DOHH2 (cell line): ENCODE results near the gene WDR33.
A peak's percentile ranks its signal among the peaks of the same experiment; 100 is the strongest.

Experiments used
- H3F3A ChIP-seq: fragments of 200-600 bp; sonication (generic), shearing (Covaris generic); 2 replicates; pipeline ENCODE4 v1.6.0; 2016; ENCODE audit warnings: antibody characterized with exemption, mild to moderate bottlenecking; ENCODE audit not compliant: control insufficient read depth, insufficient read depth
- H3K27ac ChIP-seq: fragments of 200-600 bp; sonication (generic); 2 replicates; pipeline ENCODE4 v1.5.1; 2014; ENCODE audit warnings: low read depth, mild to moderate bottlenecking, low read length, moderate library complexity
- H3K27me3 ChIP-seq: fragments of 200-600 bp; sonication (generic); 2 replicates; pipeline ENCODE4 v1.6.1; 2014; ENCODE audit warnings: mild to moderate bottlenecking, low read length, mixed read lengths; ENCODE audit not compliant: control insufficient read depth
- H3K36me3 ChIP-seq: fragments of 200-600 bp; sonication (generic); 2 replicates; pipeline ENCODE4 v1.6.1; 2014; ENCODE audit warnings: mild to moderate bottlenecking, low read length, moderate library complexity, mixed read lengths; ENCODE audit not compliant: control insufficient read depth
- H3K4me1 ChIP-seq: fragments of 200-600 bp; sonication (generic); 2 replicates; pipeline ENCODE4 v1.6.1; 2014; ENCODE audit warnings: mild to moderate bottlenecking, low read length, mixed read lengths; ENCODE audit not compliant: control insufficient read depth
- H3K4me2 ChIP-seq: fragments of 200-600 bp; sonication (generic); 2 replicates; pipeline ENCODE4 v1.6.0; 2014; ENCODE audit warnings: mild to moderate bottlenecking, low read length, moderate library complexity
- H3K4me3 ChIP-seq: fragments of 200-600 bp; sonication (generic); 2 replicates; pipeline ENCODE4 v1.5.1; 2014; ENCODE audit warnings: mild to moderate bottlenecking, low read length, mixed read lengths
- H3K79me2 ChIP-seq: fragments of 200-600 bp; sonication (generic); 2 replicates; pipeline ENCODE4 v1.6.1; 2014; ENCODE audit warnings: mild to moderate bottlenecking, low read length, mixed read lengths; ENCODE audit not compliant: control insufficient read depth
- H3K9me2 ChIP-seq: fragments of 200-600 bp; sonication (generic); replicated peaks from 2 replicates; pipeline ENCODE4 v1.6.1; 2014; ENCODE audit warnings: mild to moderate bottlenecking, low read length, mixed read lengths; ENCODE audit not compliant: control insufficient read depth
- H3K9me3 ChIP-seq: fragments of 200-600 bp; sonication (generic); 2 replicates; pipeline ENCODE4 v1.6.1; 2014; ENCODE audit warnings: antibody characterized with exemption, low read length, mixed read lengths; ENCODE audit not compliant: control insufficient read depth, insufficient read depth
- H4K20me1 ChIP-seq: fragments of 200-600 bp; sonication (generic); 2 replicates; pipeline ENCODE4 v1.6.0; 2014; ENCODE audit warnings: low read depth, mild to moderate bottlenecking, antibody characterized with exemption, low read length, moderate library complexity; ENCODE audit not compliant: control insufficient read depth, insufficient read depth
- EZH2phosphoT487 ChIP-seq: fragments of 200-600 bp; sonication (generic); IDR thresholded peaks from 2 replicates; pipeline ENCODE4 v1.6.1; 2017; ENCODE audit warnings: borderline replicate concordance, mild to moderate bottlenecking, antibody characterized with exemption, low read length, moderate library complexity, mixed read lengths
- TF ChIP-seq, protein P1 (sequence below): fragments of 200-600 bp; sonication (generic); IDR thresholded peaks from one replicate; pipeline ENCODE4 v1.5.1; 2014; ENCODE audit warnings: antibody characterized with exemption, mild to moderate bottlenecking, low read depth, low read length; ENCODE audit not compliant: poor library complexity, severe bottlenecking

WDR33 gene

DNA sequence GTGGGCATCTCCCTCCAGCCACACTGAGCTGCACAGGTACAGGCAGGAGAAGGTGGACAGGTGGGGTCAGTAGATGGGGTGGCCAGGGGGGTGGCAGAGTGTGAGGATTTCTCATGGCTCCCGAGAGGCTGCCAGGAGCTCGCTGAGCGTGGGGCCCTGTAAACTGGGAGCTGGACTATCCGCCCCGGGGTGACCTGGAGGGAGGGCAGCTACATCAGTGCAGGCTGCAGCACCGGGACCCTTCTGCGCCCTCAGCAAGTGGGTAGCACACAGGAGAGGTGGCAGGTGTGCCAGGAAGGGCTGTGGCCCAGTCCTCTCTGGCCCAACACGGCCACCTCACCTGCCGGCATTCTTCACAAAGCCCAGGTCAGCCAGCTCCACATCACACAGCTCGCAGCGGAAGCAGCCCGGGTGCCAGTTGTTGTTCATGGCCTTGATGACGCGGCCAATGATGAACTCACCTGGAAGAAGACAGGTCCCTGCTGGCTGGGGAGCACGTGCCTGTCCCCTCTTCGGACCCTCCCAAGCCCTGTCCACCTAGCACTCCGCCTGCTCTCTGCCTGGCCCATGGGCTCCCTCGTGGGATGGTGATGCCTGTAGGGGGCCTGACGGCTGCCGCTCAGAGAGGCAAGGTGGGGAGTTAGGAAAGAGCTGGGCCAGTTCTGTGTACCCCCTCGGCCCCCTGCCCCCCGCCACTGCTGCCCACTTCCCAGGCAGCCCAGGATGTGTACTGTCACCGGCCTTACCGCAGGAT is 156.7 kb downstream of the WDR33 start:
- Histone ChIP-seq H3K4me1 (peaks cover 27% of the 10 kb centered on the region), H3K79me2 (no peaks in the 10 kb centered on the region), H3F3A (no peaks in the 10 kb centered on the region; the same call in 1 of the 2 replicates), H3K9me3 (no peaks in the 10 kb centered on the region), H3K9me2 (no peaks in the 10 kb centered on the region), H3K36me3 (no peaks in the 10 kb centered on the region), H4K20me1 (no peaks in the 10 kb centered on the region), H3K27me3 (no peaks in the 10 kb centered on the region), H3K4me3 (no peak overlapping the region), H3K27ac (no peak overlapping the region), H3K4me2 (no peak overlapping the region)
- TF ChIP-seq EZH2phosphoT487: no peak
- TF ChIP-seq, protein P1, sequence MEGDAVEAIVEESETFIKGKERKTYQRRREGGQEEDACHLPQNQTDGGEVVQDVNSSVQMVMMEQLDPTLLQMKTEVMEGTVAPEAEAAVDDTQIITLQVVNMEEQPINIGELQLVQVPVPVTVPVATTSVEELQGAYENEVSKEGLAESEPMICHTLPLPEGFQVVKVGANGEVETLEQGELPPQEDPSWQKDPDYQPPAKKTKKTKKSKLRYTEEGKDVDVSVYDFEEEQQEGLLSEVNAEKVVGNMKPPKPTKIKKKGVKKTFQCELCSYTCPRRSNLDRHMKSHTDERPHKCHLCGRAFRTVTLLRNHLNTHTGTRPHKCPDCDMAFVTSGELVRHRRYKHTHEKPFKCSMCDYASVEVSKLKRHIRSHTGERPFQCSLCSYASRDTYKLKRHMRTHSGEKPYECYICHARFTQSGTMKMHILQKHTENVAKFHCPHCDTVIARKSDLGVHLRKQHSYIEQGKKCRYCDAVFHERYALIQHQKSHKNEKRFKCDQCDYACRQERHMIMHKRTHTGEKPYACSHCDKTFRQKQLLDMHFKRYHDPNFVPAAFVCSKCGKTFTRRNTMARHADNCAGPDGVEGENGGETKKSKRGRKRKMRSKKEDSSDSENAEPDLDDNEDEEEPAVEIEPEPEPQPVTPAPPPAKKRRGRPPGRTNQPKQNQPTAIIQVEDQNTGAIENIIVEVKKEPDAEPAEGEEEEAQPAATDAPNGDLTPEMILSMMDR: no peak

DNA sequence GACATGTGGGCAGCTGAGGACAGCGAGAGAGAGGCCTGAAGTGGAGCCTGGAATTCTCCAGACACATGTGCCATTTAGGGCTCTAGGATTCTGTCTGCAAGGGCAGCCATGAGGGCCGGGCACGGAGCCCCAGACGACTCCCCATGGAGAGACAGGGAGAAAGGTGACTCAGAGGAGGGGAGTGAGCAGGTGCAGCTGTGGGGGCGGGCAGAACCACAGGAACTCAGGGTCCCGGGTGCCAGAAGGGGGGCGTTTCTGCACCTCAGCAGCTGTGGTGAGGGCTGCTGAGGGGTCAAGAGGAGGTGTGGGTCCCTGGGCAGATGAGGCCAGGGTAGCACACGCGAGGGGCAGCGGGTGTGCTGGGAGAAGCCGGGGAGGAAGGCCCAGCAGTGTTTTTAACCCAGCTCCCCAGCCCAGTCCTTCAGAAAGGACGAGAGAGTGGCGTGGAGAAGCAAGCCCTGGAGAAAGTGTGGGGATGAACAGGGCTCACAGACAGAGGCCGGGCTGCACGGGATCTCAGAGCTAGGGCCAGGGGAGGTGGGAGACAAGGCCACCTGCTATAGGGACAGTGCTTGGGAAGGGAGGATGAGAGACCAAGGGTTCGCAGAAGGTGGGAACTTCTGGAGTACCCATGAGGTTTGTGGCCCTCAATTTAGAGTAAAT is 157.4 kb downstream of the WDR33 start:
- no peak for TF ChIP-seq EZH2phosphoT487
- TF ChIP-seq, protein P1: no peak
- no peak overlapping the region for H3K4me3 ChIP-seq
- no peaks in the 10 kb centered on the region for H3K79me2 ChIP-seq
- H3K9me3 ChIP-seq: no peaks in the 10 kb centered on the region
- no peak overlapping the region for H3K4me2 ChIP-seq
- H3K27ac ChIP-seq: no peak overlapping the region
- H3K36me3 ChIP-seq: no peaks in the 10 kb centered on the region
- H3K9me2 ChIP-seq: no peaks in the 10 kb centered on the region
- peaks cover 30% of the 10 kb centered on the region for H3K4me1 ChIP-seq
- no peaks in the 10 kb centered on the region for H3K27me3 ChIP-seq
- no peaks in the 10 kb centered on the region for H4K20me1 ChIP-seq
- H3F3A ChIP-seq: no peaks in the 10 kb centered on the region; the same call in 1 of the 2 replicates

DNA sequence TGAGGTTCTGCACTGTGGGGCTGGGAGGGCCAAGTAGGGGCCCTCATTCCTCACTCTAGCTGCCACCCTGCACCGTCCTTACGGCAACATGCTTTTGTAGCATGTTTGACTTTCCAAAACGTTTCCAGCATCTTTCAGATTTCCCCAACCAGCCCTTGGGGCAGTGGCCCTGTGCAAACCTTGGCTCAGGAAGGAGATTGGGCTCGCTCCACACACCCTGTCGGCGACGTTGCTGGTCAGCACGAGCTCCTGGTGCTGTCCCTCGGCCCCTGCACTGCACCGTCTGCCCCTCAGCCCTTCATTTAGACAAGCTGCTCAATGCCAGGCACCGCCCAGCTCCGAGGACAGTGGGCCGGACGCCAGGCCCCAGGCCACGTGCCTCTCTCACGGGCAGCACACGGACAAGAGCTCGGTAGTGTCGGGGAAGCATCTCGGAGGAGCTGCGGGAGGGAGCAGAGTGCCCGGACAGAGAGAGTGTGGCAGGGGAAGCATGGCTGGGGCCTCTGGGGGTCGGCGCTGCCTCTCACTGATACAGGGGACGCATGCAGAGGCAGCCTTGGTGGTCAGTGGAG is 158.1 kb downstream of the WDR33 start:
- Histone ChIP-seq H3K36me3 (no peaks in the 10 kb centered on the region), H3K4me3 (peak overlapping the region; percentile 25), H3K27me3 (no peaks in the 10 kb centered on the region), H3K27ac (peak overlapping the region; percentile 11; the same call in 1 of the 2 replicates), H3F3A (no peaks in the 10 kb centered on the region; the same call in 1 of the 2 replicates), H3K9me2 (no peaks in the 10 kb centered on the region), H3K4me2 (peak overlapping the region; percentile 59), H3K79me2 (no peaks in the 10 kb centered on the region), H3K4me1 (peaks cover 30% of the 10 kb centered on the region), H3K9me3 (no peaks in the 10 kb centered on the region), H4K20me1 (no peaks in the 10 kb centered on the region)
- TF ChIP-seq EZH2phosphoT487: no peak
- TF ChIP-seq, protein P1: no peak
